ENCODE data around the gene GABPB1. TPM values are rescaled to one million over a fixed set of nuclear protein-coding genes. Genes with fewer than 3 reads are reported as not detected.

GABPB1 gene
- total RNA-seq, 1 donor from 2014 or later = 13.3 TPM

GRCh38 chr15:50249704-50250103 lies 105.3 kb downstream of the GABPB1 start:
- Histone ChIP-seq H3K9me3 (no peaks in the 10 kb centered on the region), H3K27me3 (no peaks in the 10 kb centered on the region), H3K27ac (no peak overlapping the region), H3K4me1 (no peaks in the 10 kb centered on the region), H3K36me3 (no peaks in the 10 kb centered on the region), H3K4me3 (no peak overlapping the region)
- no peak for DNase-seq (ENCODE audit: extremely low spot score in 2 of 2)
- TF ChIP-seq POLR2AphosphoS5 (IDR thresholded peaks at IDR 0.05; ENCODE audit: insufficient read depth in 1 of 2, low read depth in 1 of 2) (no peak), CTCF (IDR thresholded peaks at IDR 0.05) (no peak), POLR2A (IDR thresholded peaks at IDR 0.05) (no peak)
- intact Hi-C loops (cut with DNase I) = no loop called here

- Histone ChIP-seq H3K4me1 (no peaks in the 10 kb centered on the region), H3K4me3 (no peak overlapping the region), H3K36me3 (no peaks in the 10 kb centered on the region), H3K27me3 (no peaks in the 10 kb centered on the region), H3K27ac (no peak overlapping the region), H3K9me3 (no peaks in the 10 kb centered on the region)
- no peak for DNase-seq (ENCODE audit: extremely low spot score in 2 of 2)
- no peak for TF ChIP-seq CTCF (IDR thresholded peaks at IDR 0.05)
- TF ChIP-seq POLR2A (IDR thresholded peaks at IDR 0.05) = no peak
- no peak for TF ChIP-seq POLR2AphosphoS5 (IDR thresholded peaks at IDR 0.05; ENCODE audit: insufficient read depth in 1 of 2, low read depth in 1 of 2)
- intact Hi-C loops (cut with DNase I) = no loop called here
Measured at GRCh38 chr15:50248994-50249582, 105.9 kb downstream of the GABPB1 start.

GRCh38 chr15:50247819-50248655 lies 107.0 kb downstream of the GABPB1 start:
- Histone ChIP-seq H3K27ac (no peak overlapping the region), H3K4me1 (no peaks in the 10 kb centered on the region), H3K9me3 (no peaks in the 10 kb centered on the region), H3K36me3 (no peaks in the 10 kb centered on the region), H3K27me3 (no peaks in the 10 kb centered on the region), H3K4me3 (no peak overlapping the region)
- TF ChIP-seq CTCF (IDR thresholded peaks at IDR 0.05) = no peak
- TF ChIP-seq POLR2A (IDR thresholded peaks at IDR 0.05) = no peak
- TF ChIP-seq POLR2AphosphoS5 (IDR thresholded peaks at IDR 0.05; ENCODE audit: insufficient read depth in 1 of 2, low read depth in 1 of 2) = no peak
- peak in 1 of 2 donors; percentile 78 for DNase-seq (ENCODE audit: extremely low spot score in 2 of 2)
- intact Hi-C loops (cut with DNase I) = no loop called here

- no peak for TF ChIP-seq CTCF (IDR thresholded peaks at IDR 0.05)
- no peak for TF ChIP-seq POLR2A (IDR thresholded peaks at IDR 0.05)
- intact Hi-C loops (cut with DNase I) = no loop called here
- H3K27ac ChIP-seq = no peak overlapping the region
- no peaks in the 10 kb centered on the region for H3K36me3 ChIP-seq
- no peak for DNase-seq (ENCODE audit: extremely low spot score in 2 of 2)
- no peaks in the 10 kb centered on the region for H3K27me3 ChIP-seq
- H3K9me3 ChIP-seq = no peaks in the 10 kb centered on the region
- no peak overlapping the region for H3K4me3 ChIP-seq
- H3K4me1 ChIP-seq = no peaks in the 10 kb centered on the region
Measured at GRCh38 chr15:50246631-50247030, 108.4 kb downstream of the GABPB1 start.
